Mesodermal cell (in vitro differentiated cells): ENCODE measurements around the gene SFXN5.

Experiments
- H3K27ac ChIP-seq: 2 replicates; pipeline ENCODE4 v1.7.0; 2013; ENCODE audit warnings: mild to moderate bottlenecking, low read depth, low read length, moderate library complexity; ENCODE audit not compliant: severe bottlenecking
- H3K36me3 ChIP-seq: 2 replicates; pipeline ENCODE4 v1.7.1; 2013; ENCODE audit warnings: mild to moderate bottlenecking, low read length, moderate library complexity; ENCODE audit not compliant: control insufficient read depth, insufficient read depth
- H3K4me1 ChIP-seq: one replicate; pipeline ENCODE4 v1.7.1; 2013; ENCODE audit warnings: mild to moderate bottlenecking, low read length; ENCODE audit not compliant: insufficient read depth, control insufficient read depth, poor library complexity, severe bottlenecking
- H3K4me3 ChIP-seq: 2 replicates; pipeline ENCODE4 v1.7.0; 2013; ENCODE audit warnings: low read length, control low read depth, mild to moderate bottlenecking; ENCODE audit not compliant: insufficient read depth, poor library complexity, severe bottlenecking; ENCODE audit errors: extremely low read depth
- H3K9me3 ChIP-seq: 2 replicates; pipeline ENCODE4 v1.7.1; 2013; ENCODE audit warnings: mild to moderate bottlenecking, low read length, moderate library complexity; ENCODE audit not compliant: control insufficient read depth
- WGBS, 2 experiments: methylation state at CpG; one replicate each; pipeline ENCODE4 v1.1.5; 2013; ENCODE audit warnings: missing lambda C conversion rate in 2 of 2; ENCODE audit not compliant: insufficient coverage in 2 of 2; 5-methylcytosine and 5-hydroxymethylcytosine counted together

The SFXN5 gene

DNA sequence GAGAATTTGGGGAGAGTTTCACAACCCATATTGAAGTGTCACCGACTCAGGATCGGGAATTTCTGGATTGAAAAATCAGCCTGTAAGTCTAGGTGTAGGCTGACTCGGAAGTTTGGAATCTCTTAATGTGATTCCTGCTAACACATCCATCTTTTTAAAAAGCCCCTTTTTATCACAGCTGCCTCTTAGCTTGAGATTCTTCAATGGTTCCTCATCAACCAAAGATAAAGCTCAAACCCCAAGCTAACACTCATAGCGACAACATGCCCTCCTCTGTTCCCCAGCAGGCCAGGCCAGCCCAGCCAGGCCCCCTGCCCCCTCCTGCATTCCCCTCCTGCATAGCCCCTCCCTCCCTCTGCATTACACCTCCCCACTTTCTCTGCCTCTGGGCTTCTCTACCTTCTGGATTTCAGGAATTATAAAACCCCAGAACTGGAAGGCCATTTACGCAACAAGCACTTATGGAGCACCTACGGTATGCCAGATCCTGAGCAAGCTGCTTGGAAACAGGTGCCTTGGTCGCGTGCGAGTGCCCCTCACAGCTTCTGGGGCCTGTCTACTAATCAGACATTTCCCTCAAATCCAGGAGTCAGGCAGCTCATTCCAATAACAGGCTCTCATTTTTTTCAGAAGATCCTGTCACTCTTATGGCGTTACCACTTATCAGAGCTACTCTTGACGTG lies 90.8 kb downstream of the SFXN5 start:
- Histone ChIP-seq H3K4me1 (peaks cover 41% of the 10 kb centered on the region), H3K4me3 (no peak overlapping the region), H3K9me3 (no peaks in the 10 kb centered on the region), H3K27ac (peak overlapping the region; percentile 87), H3K36me3 (peaks cover 3% of the 10 kb centered on the region)
- WGBS, 2 experiments, result 71 to 85% methylated on average over 7 to 10 of the region's 11 CpGs

DNA sequence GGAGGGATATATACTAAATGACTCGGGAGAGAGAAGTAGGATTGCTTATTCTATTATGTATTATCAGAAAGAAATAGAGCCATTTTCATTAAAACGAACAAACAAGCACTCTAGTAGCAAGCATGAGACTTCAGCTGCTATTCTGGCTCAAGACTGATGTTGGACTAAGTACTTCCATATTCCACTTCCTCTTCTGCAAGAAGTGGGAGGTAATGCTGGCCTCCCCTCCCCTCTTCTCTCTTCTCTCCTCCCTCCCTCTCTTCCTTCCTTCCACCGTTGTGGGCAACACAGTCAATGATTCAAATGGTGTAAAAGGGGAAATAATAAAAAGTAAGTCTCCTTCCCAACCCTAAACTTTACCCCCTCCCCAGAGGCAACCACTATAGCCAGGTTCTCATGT lies 91.6 kb downstream of the SFXN5 start:
- Histone ChIP-seq H3K9me3 (no peaks in the 10 kb centered on the region), H3K27ac (peak overlapping the region; percentile 87), H3K4me3 (no peak overlapping the region), H3K36me3 (peaks cover 3% of the 10 kb centered on the region), H3K4me1 (peaks cover 41% of the 10 kb centered on the region)
- no CpG with 5 or more reads among the region's 3 CpGs for WGBS, 2 experiments

DNA sequence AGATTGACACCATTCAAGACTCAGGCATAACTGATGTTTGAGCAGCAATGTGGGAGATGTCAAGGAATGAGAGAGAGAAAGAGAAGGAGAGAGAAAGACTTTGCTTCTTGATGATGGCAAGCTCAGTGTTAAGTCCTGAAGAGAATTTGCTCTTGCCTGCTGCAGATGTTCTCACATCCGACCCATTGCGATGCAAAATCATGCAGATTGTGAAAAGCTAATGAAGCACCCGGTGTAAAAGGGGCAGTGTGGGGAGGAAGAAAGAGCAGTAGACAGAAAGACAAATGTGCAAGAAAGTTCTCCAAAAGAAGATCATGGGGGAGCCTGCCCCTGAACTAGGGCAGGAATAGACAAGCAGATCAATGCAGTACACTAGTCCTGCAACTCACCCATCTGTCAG lies 96.5 kb downstream of the SFXN5 start:
- no peaks in the 10 kb centered on the region for H3K36me3 ChIP-seq
- H3K4me3 ChIP-seq, result no peak overlapping the region
- no peaks in the 10 kb centered on the region for H3K9me3 ChIP-seq
- peaks cover 5% of the 10 kb centered on the region for H3K4me1 ChIP-seq
- no peak overlapping the region for H3K27ac ChIP-seq
- WGBS, 2 experiments, result 36 to 48% methylated on average over 2 to 3 of the region's 3 CpGs

DNA sequence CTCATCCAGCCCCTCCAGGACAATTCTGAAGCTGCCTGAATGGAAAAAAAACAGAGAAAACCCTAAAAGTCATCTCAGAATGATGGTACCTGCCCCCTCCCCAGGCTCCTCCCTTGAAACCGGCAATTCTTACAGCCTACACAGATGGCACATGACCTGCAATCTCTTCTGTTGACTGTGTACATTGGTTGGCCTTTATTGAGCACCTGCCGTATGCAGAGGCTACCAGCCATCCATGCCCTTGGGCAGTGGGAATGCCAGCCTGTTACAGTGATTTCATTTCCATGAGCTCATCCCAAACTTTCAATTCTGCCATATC lies 97.1 kb downstream of the SFXN5 start:
- peaks cover 5% of the 10 kb centered on the region for H3K4me1 ChIP-seq
- no peak overlapping the region for H3K4me3 ChIP-seq
- 81 to 86% methylated on average over 2 of the region's 2 CpGs for WGBS, 2 experiments
- H3K36me3 ChIP-seq, result no peaks in the 10 kb centered on the region
- H3K9me3 ChIP-seq, result no peaks in the 10 kb centered on the region
- no peak overlapping the region for H3K27ac ChIP-seq

DNA sequence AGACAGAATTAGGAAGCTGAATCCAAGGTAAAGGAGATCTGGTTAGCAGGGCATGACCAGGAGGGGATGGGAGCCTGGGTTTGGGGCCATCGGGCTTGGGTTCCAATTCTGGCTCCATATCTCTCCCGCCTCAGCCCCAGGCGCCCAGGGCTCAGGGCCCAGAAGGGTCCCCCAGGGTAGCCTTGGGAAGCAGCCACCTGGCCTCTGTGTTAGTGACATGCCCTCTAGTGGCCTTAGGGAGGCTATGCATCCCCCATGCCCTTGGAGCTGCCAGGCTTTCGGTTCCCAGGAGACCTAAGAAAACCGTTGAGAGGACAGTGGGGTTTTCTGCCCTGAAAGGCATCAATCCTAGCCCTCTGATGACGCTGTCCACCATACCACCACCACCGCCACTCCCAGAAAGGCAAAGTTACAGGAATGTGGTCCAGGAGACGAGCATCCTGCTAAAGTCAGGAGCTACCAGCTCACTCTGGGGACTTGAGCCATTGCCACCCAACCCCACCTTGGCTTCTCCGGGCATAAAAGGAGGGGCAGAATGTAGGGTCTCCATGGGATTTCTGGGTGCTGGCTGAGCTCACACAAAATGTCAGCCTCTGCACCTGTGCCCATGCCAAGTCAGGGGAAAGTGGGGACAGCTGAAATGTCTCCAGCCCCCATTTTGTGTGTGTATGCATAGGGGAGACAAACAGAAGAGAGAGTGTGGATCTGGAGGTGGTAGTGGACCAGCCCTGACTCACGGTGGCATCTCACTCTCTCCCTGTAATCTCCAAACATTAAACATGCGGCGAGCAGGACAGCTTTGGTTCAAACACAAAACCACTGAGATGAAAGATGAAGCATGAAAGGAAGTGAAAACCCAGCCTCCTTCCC lies 97.7 kb downstream of the SFXN5 start:
- Histone ChIP-seq H3K4me1 (peaks cover 5% of the 10 kb centered on the region), H3K27ac (no peak overlapping the region), H3K9me3 (no peaks in the 10 kb centered on the region), H3K4me3 (no peak overlapping the region), H3K36me3 (no peaks in the 10 kb centered on the region)
- WGBS, 2 experiments, result 48 to 63% methylated on average over 7 to 8 of the region's 12 CpGs

DNA sequence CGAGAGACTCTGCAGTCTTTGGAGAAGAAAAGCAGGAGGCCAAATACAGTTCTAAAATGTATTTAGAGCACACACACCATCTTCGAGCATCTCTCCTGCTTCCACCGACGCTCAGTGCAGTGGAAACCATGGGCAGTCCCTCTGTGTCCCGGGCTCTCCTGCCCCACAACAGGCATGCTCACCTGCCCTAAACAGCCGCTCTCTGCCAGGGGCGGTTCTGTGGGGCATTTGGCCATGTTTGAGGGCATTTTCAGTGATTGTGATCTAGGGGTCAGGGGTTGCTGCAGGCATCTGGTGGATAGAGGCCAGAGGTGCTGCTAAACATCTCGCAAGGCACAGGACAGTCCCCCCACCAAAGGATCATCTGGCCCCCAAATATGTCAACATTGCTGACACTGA lies 98.4 kb downstream of the SFXN5 start:
- WGBS, 2 experiments, result 86% methylated on average over 6 to 7 of the region's 8 CpGs
- H3K4me1 ChIP-seq, result peaks cover 5% of the 10 kb centered on the region
- H3K27ac ChIP-seq, result no peak overlapping the region
- no peaks in the 10 kb centered on the region for H3K9me3 ChIP-seq
- no peak overlapping the region for H3K4me3 ChIP-seq
- no peaks in the 10 kb centered on the region for H3K36me3 ChIP-seq

DNA sequence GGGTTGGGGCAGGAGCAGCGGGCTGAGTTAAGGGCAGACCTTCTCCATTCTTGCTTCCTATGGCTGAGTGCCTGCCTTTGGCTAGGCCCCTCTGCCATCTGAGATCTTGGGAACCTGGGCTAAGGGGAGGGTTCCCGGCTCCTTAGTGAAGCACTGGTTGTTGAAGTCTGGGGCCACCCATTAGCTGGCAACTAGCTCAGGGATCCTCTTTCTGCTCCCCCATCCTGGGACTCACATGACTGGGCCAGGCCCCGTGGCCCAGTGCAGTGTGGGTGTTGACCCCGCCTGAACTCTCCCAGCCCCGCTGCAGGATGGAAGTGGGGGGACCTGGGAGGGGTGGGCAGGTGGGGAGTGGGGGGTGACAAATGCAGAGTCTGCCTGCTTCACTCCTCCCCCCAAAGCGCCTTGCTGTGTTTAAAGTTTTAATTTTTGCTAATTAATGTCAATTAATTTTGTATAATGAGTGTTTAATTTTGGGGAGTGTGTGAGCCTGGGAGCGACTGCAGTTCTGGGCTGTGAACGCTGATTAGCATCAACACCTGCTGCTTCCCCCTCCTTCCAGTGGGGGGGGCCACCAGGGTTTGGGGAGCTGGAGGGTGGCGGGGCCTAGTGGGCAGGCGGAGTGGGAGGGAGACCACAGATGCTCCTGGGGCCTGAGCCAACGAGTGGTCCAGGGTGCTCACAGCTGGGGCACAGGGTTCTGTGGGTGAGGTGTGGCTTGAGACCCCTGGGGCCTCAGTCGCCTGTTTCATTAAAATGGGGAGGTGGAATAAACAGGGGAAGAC lies 99.0 kb downstream of the SFXN5 start:
- Histone ChIP-seq H3K9me3 (no peaks in the 10 kb centered on the region), H3K36me3 (no peaks in the 10 kb centered on the region), H3K4me1 (peaks cover 5% of the 10 kb centered on the region), H3K27ac (no peak overlapping the region), H3K4me3 (no peak overlapping the region)
- WGBS, 2 experiments, result 93% methylated on average over 3 to 5 of the region's 12 CpGs

DNA sequence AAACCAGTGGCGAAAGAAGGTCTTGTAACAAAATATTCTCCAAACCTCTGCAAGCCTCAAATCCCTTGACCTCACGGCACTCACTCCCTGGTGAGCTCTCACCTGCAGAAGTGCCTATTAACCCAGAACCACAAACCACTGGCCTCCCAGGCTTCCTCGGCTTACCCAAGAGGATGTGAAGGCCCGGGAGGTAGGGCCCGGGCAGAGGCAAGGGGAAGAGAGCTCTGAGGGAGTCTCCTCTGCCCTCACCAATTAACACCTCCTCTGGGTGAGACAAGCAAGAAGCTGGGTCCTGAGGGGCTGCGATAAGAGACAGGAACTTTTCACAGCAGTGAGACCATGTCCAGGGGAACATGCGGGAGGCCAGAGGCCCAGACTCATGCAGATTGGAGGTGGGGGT lies 100.5 kb downstream of the SFXN5 start:
- no peak overlapping the region for H3K4me3 ChIP-seq
- H3K36me3 ChIP-seq, result no peaks in the 10 kb centered on the region
- peaks cover 7% of the 10 kb centered on the region for H3K4me1 ChIP-seq
- H3K27ac ChIP-seq, result no peak overlapping the region
- H3K9me3 ChIP-seq, result no peaks in the 10 kb centered on the region
- WGBS, 2 experiments, result 40 to 68% methylated on average over 1 to 4 of the region's 7 CpGs

DNA sequence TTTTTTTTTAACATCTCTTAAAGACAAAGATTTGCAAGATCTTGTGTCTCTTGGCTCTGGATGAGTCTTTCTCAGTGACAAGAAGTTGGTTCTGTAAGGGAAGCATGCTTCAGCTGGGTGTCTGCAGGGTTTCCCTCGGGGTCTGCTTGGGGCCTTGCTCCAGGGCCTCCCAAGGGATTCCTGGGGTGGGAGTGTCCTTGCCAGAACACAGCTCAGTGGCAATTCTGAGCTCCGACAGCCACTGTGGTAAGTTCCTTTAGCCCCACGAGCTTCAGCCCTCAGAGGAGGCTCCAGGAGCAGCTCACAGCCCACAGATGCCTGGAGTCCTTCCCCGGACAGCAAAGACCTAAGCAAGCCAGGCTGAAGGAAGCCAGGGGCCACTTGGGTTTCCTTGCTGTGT lies 101.8 kb downstream of the SFXN5 start:
- H3K4me1 ChIP-seq, result peaks cover 14% of the 10 kb centered on the region
- no peaks in the 10 kb centered on the region for H3K36me3 ChIP-seq
- 77 to 100% methylated on average over 3 to 4 of the region's 4 CpGs for WGBS, 2 experiments
- H3K27ac ChIP-seq, result no peak overlapping the region
- no peak overlapping the region for H3K4me3 ChIP-seq
- no peaks in the 10 kb centered on the region for H3K9me3 ChIP-seq

DNA sequence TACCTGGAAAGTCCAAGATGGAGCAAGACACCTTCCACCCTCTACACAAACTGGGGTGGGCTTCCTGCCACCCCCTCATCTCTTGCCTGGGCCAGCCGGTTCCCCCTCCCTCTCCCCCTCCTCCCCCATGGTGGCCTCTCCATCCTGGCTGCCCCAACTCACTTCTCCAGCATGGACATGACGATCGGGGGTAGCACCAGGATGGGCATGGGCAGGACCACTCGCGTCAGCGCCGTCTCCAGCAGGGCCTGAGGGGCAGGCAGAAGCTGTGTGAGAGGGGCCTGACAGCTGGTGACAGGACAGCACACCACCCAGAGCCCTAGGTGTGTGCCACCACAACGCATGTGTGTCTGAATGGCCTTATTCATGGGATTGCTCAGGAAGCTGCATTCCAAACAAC lies 103.2 kb downstream of the SFXN5 start:
- Histone ChIP-seq H3K36me3 (no peaks in the 10 kb centered on the region), H3K9me3 (no peaks in the 10 kb centered on the region), H3K27ac (no peak overlapping the region), H3K4me3 (no peak overlapping the region), H3K4me1 (peaks cover 22% of the 10 kb centered on the region)
- 93 to 94% methylated on average over 5 to 6 of the region's 8 CpGs for whole genome bisulfite sequencing, 2 experiments
